ENCODE measurements around the gene CCND3. TPM values are rescaled to one million over a fixed set of nuclear protein-coding genes. Genes with fewer than 3 reads are reported as not detected.
A peak's percentile ranks its signal among the peaks of the same experiment; 100 is the strongest.

CCND3 gene
- total RNA-seq, 2 donors from 2014 or later: 64.0 to 68.4 TPM

DNA sequence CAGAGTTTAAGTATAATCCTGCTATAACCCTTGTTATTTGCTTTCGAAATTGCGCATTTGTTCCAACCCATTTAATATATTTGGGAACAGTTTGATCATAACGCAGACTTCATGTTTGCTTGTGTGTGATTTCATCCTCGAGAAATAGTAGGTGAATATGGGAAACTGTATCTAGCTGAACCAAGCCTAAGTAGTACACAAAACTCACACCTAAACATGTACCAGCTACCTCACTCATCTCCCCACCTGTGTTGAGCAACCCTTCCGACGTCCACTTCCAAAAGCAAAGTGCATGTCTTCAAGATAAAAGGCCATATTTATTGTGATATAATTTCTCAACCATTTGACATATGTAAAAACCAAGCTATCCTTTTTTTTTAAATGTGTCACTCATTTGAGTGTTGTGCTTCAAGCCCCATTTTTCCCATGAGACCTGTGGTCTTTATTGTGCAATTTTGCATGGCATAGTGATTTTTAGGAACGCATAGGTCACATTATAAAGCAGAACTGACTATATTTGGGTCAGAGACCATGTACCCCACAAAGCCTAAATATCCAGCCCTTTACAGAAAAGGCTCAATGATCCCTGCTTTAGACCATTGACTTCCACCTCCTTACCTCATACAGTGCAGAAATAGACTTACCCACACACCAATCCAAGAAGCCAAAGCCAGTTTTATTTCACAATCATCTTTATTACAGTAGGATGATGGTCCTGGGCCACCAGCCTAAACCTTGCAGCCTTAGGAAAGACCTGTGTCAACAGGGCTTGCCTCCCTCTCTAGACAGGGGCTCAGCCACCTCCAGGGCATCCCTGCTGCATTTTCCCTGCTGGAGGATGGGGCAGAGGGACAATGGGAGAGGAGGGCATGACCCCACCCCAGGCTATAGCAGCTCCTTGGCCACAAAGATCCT is 7.1 kb downstream of the CCND3 start:
- ATAC-seq (no peak), DNase-seq (no peak)
- intact Hi-C loops (cut with DNase I, micrococcal nuclease): loop anchor here (5.0 to 10.0 kb wide), 2 partner anchors 108 to 110 kb away; no protein-coding TSS in a partner anchor

DNA sequence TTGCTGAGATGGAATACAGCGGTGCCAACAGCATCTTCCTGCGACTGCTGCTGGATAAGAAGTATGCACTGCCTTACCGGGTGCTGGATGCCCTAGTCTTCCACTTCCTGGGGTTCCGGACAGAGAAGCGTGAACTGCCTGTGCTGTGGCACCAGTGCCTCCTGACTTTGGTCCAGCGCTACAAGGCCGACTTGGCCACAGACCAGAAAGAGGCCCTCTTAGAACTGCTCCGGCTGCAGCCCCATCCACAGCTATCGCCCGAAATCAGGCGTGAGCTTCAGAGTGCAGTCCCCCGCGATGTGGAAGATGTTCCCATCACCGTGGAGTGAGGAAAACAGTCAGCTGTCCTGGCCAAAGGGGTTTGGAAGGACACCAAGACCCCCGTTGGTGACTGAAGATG is 9.2 kb downstream of the CCND3 start:
- intact Hi-C loops (cut with DNase I, micrococcal nuclease): loop anchor here in 1 of 2 donors (10.0 kb wide), 1 partner anchor 112 kb away; no protein-coding TSS in a partner anchor
- DNase-seq (no peak), ATAC-seq (no peak)

DNA sequence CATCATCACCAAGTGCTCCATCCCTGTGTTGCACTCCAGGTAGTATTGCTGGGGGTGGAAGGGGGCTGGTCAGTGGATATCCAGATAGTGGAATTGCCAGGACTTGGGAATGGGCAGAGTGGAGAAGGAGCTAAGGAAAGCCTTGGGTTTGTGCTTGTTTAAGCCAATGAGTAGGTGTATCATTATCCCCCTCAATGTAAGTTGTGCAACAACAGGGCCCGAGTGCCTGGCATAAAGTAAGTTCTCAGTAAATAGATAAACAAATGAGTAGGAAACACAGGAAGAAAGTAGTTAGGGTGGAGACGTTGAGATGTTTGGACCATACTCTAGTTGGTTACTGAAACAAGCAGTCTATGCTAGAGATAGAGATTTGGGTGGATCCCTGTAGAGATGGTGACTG is 9.8 kb downstream of the CCND3 start:
- no peak for DNase-seq
- no peak for ATAC-seq
- intact Hi-C loops (cut with DNase I, micrococcal nuclease): loop anchor here in 1 of 2 donors (10.0 kb wide), 1 partner anchor 113 kb away; no protein-coding TSS in a partner anchor

DNA sequence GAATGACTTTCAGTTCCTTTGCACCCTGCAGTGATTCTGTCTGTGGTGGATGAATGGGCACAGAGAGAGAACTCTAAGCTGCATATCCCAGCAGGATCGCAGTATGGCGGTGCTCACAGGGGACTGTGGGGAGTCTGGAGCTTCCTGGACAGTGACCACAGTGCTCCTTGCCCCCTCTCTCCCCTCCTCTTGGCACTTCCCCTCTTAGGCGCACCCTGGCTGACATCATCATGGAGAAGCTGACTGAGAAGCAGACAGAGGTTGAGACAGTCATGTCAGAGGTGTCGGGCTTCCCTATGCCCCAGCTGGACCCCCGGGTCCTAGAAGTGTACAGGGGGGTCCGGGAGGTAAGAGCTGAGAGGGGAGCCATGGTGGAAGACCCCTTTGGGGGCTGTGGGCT is 11.7 kb downstream of the CCND3 start:
- intact Hi-C loops (cut with DNase I, micrococcal nuclease): loop anchor here in 1 of 2 donors (10.0 kb wide), 1 partner anchor 115 kb away; no protein-coding TSS in a partner anchor
- ATAC-seq (no peak), DNase-seq (no peak)

DNA sequence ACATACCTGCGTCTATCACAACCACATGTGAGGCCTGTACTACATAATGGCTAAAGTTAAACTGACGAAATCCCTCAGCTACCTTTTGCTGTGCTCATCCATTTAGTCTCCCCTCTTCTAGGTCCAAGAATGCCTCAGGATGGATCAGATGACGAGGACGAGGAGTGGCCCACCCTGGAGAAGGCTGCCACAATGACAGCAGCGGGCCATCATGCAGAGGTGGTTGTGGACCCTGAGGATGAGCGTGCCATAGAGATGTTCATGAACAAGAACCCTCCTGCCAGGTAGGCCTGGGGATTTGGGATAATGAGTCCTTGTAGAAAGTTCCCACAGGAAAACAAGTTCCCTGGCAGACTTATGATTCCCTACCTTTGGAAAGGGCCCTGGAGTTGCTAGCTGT is 14.4 kb downstream of the CCND3 start:
- no peak for ATAC-seq
- intact Hi-C loops (cut with DNase I, micrococcal nuclease): no loop called here
- DNase-seq: no peak

DNA sequence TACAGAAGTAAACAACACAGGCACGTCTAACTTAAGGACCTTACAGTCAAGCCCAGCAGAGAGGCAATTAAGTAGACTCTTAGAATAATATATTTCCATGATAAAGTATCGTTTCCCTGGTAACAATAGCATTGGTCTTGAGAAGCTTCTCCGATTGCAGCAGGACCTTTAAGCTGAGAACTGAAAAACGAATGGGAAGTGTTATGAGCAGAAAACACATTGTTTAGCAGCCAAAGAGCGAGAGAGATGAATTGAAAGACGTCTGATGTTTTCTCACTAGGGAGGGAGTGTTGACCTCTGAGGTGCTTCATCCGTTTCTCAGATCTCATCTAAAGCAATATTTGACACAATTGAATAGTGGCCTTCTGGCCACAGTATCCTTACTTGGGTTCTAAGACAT is 19.5 kb downstream of the CCND3 start:
- intact Hi-C loops (cut with DNase I, micrococcal nuclease): loop anchor here in 1 of 2 donors (5.0 kb wide), 1 partner anchor 135 kb away; the partner anchor contains the start of gene TOMM6
- no peak for ATAC-seq
- DNase-seq: no peak

DNA sequence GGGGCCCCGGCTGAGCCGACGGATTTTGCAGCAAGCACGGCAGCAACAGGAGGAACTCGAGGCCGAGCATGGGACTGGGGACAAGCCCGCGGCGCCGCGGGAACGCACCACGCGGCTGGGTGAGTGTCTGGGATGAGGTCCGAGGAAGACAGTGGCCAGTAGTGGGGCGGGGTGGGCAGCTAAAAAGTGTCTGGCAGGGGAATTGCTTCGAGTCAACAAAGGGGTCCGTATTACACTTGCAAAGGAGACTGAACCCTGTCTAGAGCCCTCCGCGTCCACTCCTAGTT is 20.0 kb downstream of the CCND3 start:
- intact Hi-C loops (cut with DNase I, micrococcal nuclease): loop anchor here in 1 of 2 donors (5.0 kb wide), 1 partner anchor 134 kb away; the partner anchor contains the start of gene TOMM6
- ATAC-seq (peak; percentile 29), DNase-seq (no peak)

DNA sequence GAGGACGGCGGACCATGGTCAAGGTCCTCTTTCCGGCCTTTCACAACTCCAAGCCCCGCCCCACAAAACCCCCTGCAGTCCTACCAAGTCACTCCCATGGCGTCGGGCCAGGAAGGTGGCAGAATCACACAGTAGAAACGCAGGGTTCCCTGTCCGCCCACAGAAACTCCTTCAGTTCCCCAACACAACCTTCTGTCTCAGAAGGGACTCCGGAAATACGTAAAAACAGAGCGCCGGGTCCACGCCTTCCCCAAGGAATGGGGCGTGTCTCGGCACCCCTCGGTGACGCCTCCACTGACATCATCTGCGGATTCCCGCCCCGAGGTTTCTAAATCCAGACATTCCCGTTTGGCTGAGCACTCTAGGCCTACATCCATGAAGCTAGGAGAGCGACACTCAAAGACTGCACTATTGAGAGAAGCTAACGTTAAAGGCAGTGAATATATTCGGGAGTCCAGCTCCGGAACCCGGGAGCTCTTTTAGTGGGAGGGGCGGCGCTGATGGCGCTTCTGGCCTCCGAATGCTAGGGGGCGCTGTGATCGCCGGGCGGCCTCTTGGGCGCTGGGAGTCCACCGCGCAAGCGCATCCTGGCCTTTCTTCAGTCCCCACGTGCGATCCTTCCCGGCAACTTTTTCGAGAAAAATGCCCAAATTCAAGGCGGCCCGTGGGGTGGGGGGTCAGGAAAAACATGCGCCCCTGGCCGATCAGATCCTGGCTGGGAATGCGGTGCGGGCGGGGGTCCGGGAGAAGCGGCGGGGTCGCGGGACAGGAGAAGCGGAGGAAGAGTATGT is 20.5 kb downstream of the CCND3 start, which contains the start of the genes BYSL and MED20:
BYSL (plus strand) TSS at position 579 of the 791 bp plus-strand sequence; CDS start at position 643, 64 bp downstream.
MED20 (minus strand) TSS at position 219 of the 791 bp plus-strand sequence; CDS start at position 98, 121 bp downstream.
- intact Hi-C loops (cut with DNase I, micrococcal nuclease): loop anchor here in 1 of 2 donors (5.0 kb wide), 1 partner anchor 134 kb away; the partner anchor contains the start of gene TOMM6
- peak; percentile 92 to 94 for DNase-seq
- ATAC-seq: peak; percentile 98

DNA sequence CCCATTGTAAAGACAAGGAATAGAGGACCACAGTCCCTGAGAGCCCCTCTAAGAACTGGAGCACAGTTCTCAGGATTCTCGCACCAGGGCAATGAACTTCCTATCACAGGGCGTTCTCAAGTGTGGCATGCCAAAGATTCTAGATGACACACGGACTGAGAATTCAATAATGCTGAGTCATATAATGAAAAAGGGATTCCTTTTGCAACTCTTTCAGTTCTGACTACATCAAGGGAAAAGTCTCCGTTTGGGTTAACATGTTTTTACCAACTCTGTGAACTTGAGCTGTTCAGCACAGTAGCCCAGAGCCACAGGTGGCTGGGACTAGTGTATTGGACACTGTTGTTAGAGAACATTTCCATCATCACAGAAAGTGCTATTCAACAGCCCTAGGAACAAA is 24.1 kb downstream of the CCND3 start:
- intact Hi-C loops (cut with DNase I, micrococcal nuclease): no loop called here
- no peak for DNase-seq
- ATAC-seq: no peak

DNA sequence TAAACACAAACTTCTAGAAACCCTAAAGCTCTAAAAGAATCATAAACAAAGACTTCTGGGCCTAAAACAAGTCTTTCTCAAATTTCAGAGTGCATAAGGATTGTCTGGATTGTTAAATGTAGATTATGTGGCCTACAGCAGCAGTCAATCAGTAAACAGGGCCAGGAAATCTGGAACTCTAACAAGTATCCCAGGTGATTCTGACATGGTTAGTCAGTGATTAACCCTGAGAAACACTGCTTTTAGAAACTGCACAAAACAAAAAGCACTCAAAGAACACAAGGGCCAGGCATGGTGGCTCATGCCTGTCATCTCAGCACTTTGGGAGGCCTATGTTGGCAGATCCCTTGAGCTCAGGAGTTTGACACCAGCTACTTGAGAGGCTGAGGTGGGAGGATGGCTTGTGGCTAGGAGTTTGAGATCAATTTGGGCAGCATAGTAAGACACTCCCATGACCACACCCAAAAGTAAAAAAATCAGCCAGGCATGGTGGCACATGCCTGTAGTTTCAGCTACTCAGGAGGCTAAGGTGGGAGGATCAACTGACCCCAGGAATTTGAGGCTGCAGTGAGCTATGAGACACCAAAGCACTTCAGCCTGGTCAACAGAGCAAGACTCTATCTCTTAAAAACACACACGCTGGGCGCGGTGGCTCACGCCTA is 26.6 kb downstream of the CCND3 start:
- intact Hi-C loops (cut with DNase I, micrococcal nuclease): no loop called here
- ATAC-seq (no peak), DNase-seq (no peak)

DNA sequence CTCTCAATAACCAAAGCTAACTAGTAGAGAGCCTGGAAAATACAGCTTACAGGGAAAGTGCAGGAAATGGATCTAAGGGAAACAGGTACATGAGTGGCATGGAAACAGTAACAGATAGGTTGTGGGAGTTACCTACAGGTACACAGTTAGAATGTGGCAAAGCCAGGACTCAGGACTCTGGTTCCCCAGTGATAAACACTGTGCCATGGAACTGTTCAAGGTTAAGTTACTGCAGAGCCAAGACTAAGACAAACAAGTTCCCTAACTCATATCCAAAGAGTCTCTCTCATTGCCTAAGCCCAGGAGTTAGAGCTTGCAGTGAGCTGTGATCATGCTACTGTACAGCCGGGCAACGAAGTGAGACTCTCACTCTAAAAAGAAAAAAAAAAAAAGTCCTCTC is 27.3 kb downstream of the CCND3 start:
- intact Hi-C loops (cut with DNase I, micrococcal nuclease): no loop called here
- DNase-seq (no peak), ATAC-seq (no peak)

DNA sequence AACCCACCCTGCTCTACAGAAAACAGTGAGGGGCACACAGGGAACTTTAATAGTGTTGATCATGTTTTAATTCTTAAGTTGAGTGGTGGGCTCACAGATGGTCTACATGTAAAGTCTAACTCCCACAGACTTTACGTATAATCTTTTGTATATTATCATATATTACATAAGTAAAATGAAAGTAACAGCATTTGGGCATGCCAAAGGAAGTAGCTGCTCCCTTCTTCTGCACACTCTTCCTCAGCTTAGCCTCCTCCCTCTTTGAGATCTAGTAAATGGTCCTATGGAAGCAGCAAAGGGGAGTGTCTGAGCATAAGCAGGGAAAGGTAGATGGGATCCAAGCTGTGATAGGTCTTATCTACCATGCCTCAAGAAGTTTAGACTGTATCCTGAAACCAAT is 31.9 kb downstream of the CCND3 start:
- DNase-seq: no peak
- ATAC-seq: no peak
- intact Hi-C loops (cut with DNase I, micrococcal nuclease): no loop called here

DNA sequence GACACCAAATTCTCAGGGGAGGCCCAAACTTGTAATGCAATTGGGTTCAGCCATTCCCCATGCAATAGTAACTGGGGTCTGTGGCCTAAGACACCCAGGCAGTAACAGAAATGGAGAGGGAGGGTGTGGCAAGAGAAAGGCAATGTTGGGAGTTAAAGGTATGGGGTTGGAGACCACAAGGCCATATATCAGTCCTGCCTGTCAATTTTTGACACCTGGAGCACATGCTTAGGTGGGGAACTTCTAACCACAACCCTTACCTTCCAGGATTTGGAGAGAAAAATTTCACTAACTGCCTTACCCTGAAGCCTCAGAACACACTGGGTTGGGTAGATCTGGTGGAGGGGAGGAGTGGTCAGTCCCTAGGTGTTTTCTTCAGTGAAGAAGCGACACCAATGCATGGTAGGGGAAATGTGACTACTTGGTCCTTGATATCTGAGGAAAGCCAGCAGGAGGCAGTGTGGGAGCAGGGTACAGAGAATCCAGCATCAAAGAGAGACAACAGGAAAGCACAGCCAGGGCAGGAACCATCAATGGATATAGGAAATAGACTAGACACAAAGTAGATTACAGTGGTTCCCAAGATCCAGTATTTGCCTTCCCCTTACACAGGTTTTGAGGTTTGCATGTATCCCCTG is 39.6 kb downstream of the CCND3 start:
- intact Hi-C loops (cut with DNase I, micrococcal nuclease): no loop called here
- DNase-seq (peak in 1 of 2 donors; percentile 21), ATAC-seq (no peak)

DNA sequence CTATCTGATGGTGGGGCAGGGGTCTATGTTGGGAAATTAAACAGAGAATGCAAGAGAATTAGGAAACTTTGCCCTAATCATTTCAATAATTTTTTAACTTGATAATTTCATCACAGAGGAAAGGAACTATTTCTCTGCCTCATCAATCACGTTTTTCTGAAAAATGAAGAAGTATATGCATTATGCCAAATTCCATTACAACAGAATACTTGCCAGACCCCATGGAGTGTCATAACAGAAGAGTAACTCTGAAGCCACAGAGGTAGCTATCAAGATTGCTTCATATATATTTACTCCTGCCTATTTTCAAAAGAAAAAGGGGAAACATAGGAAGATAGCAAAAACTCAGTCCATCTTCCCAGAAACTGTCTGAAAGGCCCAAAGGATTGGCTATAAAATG is 40.7 kb downstream of the CCND3 start:
- intact Hi-C loops (cut with DNase I, micrococcal nuclease): no loop called here
- no peak for DNase-seq
- no peak for ATAC-seq

DNA sequence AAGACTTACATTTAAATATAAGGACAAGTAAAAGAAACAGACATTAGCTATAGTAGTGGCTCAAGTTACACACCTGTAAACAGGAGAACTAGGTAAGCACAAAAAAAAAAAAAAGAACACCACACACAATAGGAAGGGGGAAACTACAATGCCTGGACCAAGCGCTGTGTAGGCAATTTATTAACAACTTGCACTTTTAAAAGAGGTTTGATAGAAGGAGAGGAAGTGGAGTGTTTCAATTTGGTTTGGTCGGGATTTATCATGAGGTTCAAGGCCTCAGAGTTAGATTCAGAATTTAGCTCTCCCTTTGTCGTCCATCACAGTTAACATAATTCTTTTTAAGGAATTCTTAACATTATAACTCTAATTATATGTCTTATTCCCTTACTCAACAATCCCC is 45.3 kb downstream of the CCND3 start:
- intact Hi-C loops (cut with DNase I, micrococcal nuclease): no loop called here
- DNase-seq: no peak
- no peak for ATAC-seq

DNA sequence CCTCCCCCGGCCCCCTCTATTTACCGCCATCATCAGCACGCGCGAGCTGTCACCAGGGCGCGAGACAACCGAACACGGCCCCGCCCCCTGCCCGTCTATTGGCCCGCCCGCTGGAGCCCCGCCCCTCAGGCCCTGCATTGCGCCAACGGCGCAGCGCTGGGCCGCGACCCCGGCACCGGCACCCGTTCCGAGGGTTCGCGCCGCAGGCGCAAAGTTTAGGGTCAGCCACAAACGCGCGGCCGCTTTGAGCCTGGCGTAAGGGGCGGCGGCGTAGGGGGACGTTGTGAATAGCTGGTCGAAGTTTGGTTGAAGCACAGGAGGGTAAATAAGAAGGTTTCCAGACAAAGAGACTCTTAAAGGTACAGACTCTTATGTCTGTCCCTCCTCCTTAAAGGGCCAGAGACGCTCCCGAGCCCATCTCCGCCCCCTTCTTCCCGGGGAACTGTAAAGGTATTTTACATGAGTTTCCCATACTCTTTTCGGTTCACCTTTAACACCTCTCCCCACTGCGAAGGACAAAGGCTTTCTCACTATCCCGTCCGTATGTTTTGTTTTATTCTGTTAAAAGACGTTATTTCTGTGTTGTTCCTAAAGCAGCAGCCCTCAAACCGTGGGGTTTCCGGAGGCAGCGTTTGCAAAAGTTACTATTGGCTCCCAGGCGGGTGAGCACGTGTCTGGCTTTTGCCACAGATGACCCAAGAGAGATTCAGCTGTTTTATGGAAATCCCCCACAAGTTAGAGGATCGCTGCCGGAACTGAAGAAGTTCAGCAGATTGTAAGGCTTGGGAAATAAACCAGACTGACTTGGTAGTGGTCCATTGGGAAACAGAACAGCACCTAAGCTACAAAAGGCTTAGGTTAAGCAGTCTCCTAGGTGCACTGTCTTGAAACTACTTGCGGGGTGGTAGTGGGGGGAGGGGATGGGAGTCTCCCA is 46.0 kb downstream of the CCND3 start, which contains the start of gene USP49:
USP49 (minus strand) TSS at position 76 of the 934 bp plus-strand sequence. CDS start 88,392 bp downstream, outside the sequence.
- peak; percentile 81 to 96 for DNase-seq
- ATAC-seq: peak; percentile 98
- intact Hi-C loops (cut with DNase I, micrococcal nuclease): no loop called here
